Endothelial cell (in vitro differentiated cells): ENCODE results near the gene SPATA16. TPM values are rescaled to one million over a fixed set of nuclear protein-coding genes. Genes with fewer than 3 reads are reported as not detected.

Experiments
- DNase-seq: peaks from one replicate; pipeline ENCODE4 v3.0.0; 2021; ENCODE audit warnings: low spot score
- H3K27ac Mint-ChIP-seq: one replicate; pipeline ENCODE4 v1.8.0; 2021; ENCODE audit warnings: mixed read lengths, inconsistent platforms; ENCODE audit not compliant: unreplicated experiment
- H3K27me3 Mint-ChIP-seq: one replicate; pipeline ENCODE4 v1.8.0; 2021; ENCODE audit warnings: mild to moderate bottlenecking, moderate library complexity, mixed read lengths, inconsistent platforms; ENCODE audit not compliant: unreplicated experiment
- H3K36me3 Mint-ChIP-seq: one replicate; pipeline ENCODE4 v1.8.0; 2021; ENCODE audit warnings: mild to moderate bottlenecking, low read depth, mixed read lengths, inconsistent platforms; ENCODE audit not compliant: unreplicated experiment
- H3K4me1 Mint-ChIP-seq: one replicate; pipeline ENCODE4 v1.8.0; 2021; ENCODE audit warnings: mild to moderate bottlenecking, mixed read lengths, inconsistent platforms; ENCODE audit not compliant: unreplicated experiment
- H3K4me3 Mint-ChIP-seq: one replicate; pipeline ENCODE4 v1.8.0; 2021; ENCODE audit warnings: mild to moderate bottlenecking, mixed read lengths, inconsistent platforms; ENCODE audit not compliant: unreplicated experiment
- H3K9me3 Mint-ChIP-seq: one replicate; pipeline ENCODE4 v1.8.0; 2021; ENCODE audit warnings: mixed read lengths, inconsistent platforms; ENCODE audit not compliant: unreplicated experiment
- CTCF ChIP-seq: fragments of 200-600 bp; sonication (generic); IDR thresholded peaks from one replicate; pipeline ENCODE4 v1.5.0; 2021; ENCODE audit warnings: antibody characterized with exemption; ENCODE audit not compliant: unreplicated experiment
- total RNA-seq: library from RNA; stranded (reverse); fragmentation: NEBNext Ultra II Directional; extraction: Animal tissue kit (Norgen Biotek cat#: 25700); gene quantifications from one replicate; pipeline ENCODE4 v1.2.1, GENCODE V29; 2021; ENCODE audit not compliant: unreplicated experiment

SPATA16 gene
- total RNA-seq, 1 donor from 2014 or later, result 0.15 TPM

- Mint-ChIP-seq H3K4me1 (peaks cover 4% of the 10 kb centered on the region), H3K4me3 (no peak overlapping the region), H3K36me3 (no peaks in the 10 kb centered on the region), H3K27me3 (no peaks in the 10 kb centered on the region), H3K9me3 (no peaks in the 10 kb centered on the region), H3K27ac (no peak overlapping the region)
- DNase-seq, result no peak
- no peak for TF ChIP-seq CTCF
Measured at GRCh38 chr3:173139420-173139819, 1.6 kb downstream of the SPATA16 start.

DNA sequence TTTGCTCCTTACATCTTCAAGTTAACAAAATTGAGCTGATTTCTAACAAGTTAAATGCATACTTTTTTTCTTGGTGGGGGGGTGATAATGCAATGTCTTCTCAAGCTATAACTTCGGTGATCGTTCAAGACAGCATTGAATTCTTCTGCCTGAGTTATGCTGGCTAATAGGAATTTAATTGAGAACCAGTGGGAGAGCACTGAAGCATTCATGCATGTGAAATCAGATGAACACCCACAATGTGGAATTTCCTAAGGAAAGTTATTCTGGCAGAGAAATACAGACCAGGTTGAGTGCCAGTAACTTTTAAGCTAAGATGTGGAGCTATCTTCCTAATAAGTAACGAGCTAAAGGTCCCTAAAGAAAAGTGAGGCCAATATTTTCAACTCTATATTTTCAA lies 3.0 kb downstream of the SPATA16 start:
- Mint-ChIP-seq H3K4me1 (peaks cover 4% of the 10 kb centered on the region), H3K27me3 (no peaks in the 10 kb centered on the region), H3K36me3 (no peaks in the 10 kb centered on the region), H3K27ac (no peak overlapping the region), H3K4me3 (no peak overlapping the region), H3K9me3 (no peaks in the 10 kb centered on the region)
- no peak for TF ChIP-seq CTCF
- DNase-seq, result no peak

- no peak for DNase-seq
- Mint-ChIP-seq H3K4me3 (no peak overlapping the region), H3K27ac (no peak overlapping the region), H3K9me3 (no peaks in the 10 kb centered on the region), H3K36me3 (no peaks in the 10 kb centered on the region), H3K4me1 (peaks cover 4% of the 10 kb centered on the region), H3K27me3 (no peaks in the 10 kb centered on the region)
- no peak for TF ChIP-seq CTCF
Measured at GRCh38 chr3:173135059-173135458, 6.0 kb downstream of the SPATA16 start.

- Mint-ChIP-seq H3K36me3 (no peaks in the 10 kb centered on the region), H3K4me3 (no peak overlapping the region), H3K4me1 (no peaks in the 10 kb centered on the region), H3K9me3 (no peaks in the 10 kb centered on the region), H3K27me3 (no peaks in the 10 kb centered on the region), H3K27ac (no peak overlapping the region)
- TF ChIP-seq CTCF, result no peak
- no peak for DNase-seq
Measured at GRCh38 chr3:173128633-173129032, 12.4 kb downstream of the SPATA16 start.

DNA sequence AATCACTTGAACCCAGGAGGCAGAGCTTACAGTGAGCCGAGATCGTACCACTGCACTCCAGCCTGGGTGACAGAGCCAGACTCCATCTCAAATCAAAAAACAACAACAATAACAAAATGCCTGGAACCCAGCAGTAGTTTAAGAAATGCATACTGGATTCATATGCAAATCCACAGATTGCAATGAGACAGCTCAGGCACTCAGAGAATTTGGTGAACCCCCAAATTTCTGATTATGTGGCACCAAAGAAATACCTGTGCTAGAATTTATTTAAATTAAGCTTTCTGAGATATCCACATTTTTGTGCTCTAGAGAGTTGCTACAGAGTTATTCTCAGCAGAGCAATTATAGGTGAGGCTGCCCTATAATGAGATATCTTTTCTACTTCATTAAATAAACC lies 29.7 kb downstream of the SPATA16 start:
- no peak for TF ChIP-seq CTCF
- H3K27me3 Mint-ChIP-seq, result no peaks in the 10 kb centered on the region
- no peak overlapping the region for H3K4me3 Mint-ChIP-seq
- no peaks in the 10 kb centered on the region for H3K4me1 Mint-ChIP-seq
- no peaks in the 10 kb centered on the region for H3K36me3 Mint-ChIP-seq
- DNase-seq, result no peak
- no peak overlapping the region for H3K27ac Mint-ChIP-seq
- no peaks in the 10 kb centered on the region for H3K9me3 Mint-ChIP-seq
